Measurements from ENCODE around the gene RALGPS1. TPM values are rescaled to one million over a fixed set of nuclear protein-coding genes. Genes with fewer than 3 reads are reported as not detected.
A peak's percentile ranks its signal among the peaks of the same experiment; 100 is the strongest.

The RALGPS1 gene
- total RNA-seq, 4 donors from 2014 or later, result 4.6 to 11.9 (median 10.0) TPM

DNA sequence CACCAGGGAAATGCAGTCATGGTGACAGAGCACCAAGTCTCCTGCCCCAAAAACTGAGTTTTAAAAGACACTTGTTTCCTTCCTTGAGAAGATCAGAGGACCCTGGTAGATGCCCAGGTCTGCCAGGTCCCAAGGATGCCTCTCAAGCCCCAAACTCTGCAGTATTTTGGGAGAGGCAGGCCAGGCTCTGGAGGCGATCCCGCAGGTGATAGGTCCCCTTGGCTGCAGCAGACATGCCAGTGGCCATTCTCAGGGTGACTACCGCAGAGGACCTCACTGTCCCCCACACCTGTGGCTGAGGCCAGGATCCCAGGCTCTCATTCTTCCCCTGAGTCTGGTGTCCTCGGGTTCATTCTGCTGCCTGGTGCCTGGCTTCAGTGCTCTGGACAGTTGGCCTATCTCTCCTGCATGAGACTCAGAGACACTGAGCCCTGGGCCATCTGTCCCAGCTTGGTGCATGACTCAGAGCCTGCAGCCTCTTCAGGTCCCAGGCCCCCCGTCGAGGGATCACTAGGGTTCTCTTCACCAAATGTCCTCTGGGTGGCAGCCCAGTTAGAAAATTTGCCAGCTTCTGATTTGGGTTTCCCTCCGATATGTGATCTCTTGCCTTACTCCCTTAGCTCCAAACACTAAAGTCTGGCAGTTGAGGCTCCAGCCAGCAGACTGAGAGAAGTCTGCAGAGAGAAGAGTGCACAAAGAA is 290.3 kb downstream of the RALGPS1 start:
- Histone ChIP-seq H3K36me3 (peaks cover 0 to 5% (median 0%) of the 10 kb centered on the region in 4 donors), H3K9me3 (no peaks in the 10 kb centered on the region), H3K27ac (replicated peaks in 1 of 4) (no peak overlapping the region), H3K4me1 (peaks cover 5 to 43% (median 29%) of the 10 kb centered on the region in 4 donors), H3K27me3 (no peaks in the 10 kb centered on the region), H3K4me3 (no peak overlapping the region)
- intact Hi-C loops (cut with DNase I), result no loop called here
- no peak for DNase-seq (ENCODE audit: extremely low spot score)
- TF ChIP-seq POLR2AphosphoS5 (IDR thresholded peaks at IDR 0.05) (no peak), CTCF (IDR thresholded peaks at IDR 0.05) (peak in 1 of 3 experiments; percentile 19)
- WGBS, result 69% methylated on average over 7 of the region's 7 CpGs

DNA sequence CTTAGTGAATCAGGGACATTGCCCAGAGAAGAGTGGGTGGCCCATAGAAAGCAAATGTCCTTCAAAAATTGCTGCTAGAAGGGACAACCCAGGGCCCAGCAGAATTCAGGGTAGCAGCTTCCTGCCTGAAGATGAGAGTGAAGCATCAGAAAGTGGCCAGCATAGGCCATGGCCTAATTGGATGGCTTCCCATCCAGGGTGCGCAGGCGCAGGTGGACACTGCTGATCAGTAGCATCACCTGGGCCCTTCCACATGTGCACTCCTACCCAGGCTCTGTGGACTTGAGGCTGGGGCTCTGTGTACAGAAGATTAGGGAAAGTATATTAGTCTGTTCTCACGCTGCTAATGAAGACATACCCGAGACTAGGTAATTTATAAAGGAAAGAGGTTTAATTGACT is 291.4 kb downstream of the RALGPS1 start:
- 96% methylated on average over 4 of the region's 4 CpGs for whole genome bisulfite sequencing

DNA sequence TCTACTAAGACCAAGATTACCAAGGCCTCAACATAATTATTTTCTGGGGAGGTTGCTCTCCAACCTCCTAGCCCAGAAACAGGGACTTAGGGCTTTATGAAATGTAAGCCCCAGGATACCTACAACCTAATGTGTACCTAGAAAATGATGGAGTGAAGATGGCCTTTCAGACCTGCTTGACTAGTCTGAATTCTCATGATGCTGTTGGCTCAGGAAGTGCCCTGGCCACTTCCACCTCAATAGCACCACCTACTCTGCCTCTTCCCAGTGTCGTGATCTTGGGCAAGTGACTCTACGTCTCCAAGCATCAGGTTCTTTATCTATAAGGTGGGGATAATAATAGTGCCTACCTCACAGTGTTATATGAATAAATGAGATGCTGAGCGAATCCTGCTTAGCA is 292.1 kb downstream of the RALGPS1 start:
- WGBS, result 97% methylated on average over 3 of the region's 3 CpGs
- Histone ChIP-seq H3K27ac (replicated peaks in 1 of 4) (no peak overlapping the region), H3K27me3 (no peaks in the 10 kb centered on the region), H3K9me3 (no peaks in the 10 kb centered on the region), H3K4me1 (peaks cover 5 to 32% (median 26%) of the 10 kb centered on the region in 4 donors), H3K4me3 (no peak overlapping the region), H3K36me3 (peaks cover 0 to 2% (median 0%) of the 10 kb centered on the region in 4 donors)
- no peak for TF ChIP-seq EP300 (IDR thresholded peaks at IDR 0.05)
- TF ChIP-seq POLR2A (IDR thresholded peaks at IDR 0.05; ENCODE audit: low read depth), result no peak
- no peak for TF ChIP-seq POLR2AphosphoS5 (IDR thresholded peaks at IDR 0.05)
- TF ChIP-seq CTCF (IDR thresholded peaks at IDR 0.05), result no peak
- no peak for DNase-seq (ENCODE audit: extremely low spot score)
- intact Hi-C loops (cut with DNase I), result no loop called here

More for the DNA sequence above, 291.4 kb downstream of the RALGPS1 start:
- Histone ChIP-seq H3K27me3 (no peaks in the 10 kb centered on the region), H3K4me1 (peaks cover 5 to 36% (median 29%) of the 10 kb centered on the region in 4 donors), H3K36me3 (peaks cover 0 to 5% (median 0%) of the 10 kb centered on the region in 4 donors), H3K9me3 (no peaks in the 10 kb centered on the region), H3K4me3 (no peak overlapping the region), H3K27ac (replicated peaks in 1 of 4) (no peak overlapping the region)
- TF ChIP-seq EP300 (IDR thresholded peaks at IDR 0.05) (no peak), POLR2AphosphoS5 (IDR thresholded peaks at IDR 0.05) (no peak), POLR2A (IDR thresholded peaks at IDR 0.05; ENCODE audit: low read depth) (no peak), CTCF (IDR thresholded peaks at IDR 0.05) (no peak)
- intact Hi-C loops (cut with DNase I), result no loop called here
- DNase-seq (ENCODE audit: extremely low spot score), result no peak

- DNase-seq (ENCODE audit: extremely low spot score), result no peak
- Histone ChIP-seq H3K4me3 (no peak overlapping the region), H3K27me3 (no peaks in the 10 kb centered on the region), H3K4me1 (peaks cover 5 to 20% (median 13%) of the 10 kb centered on the region in 4 donors), H3K9me3 (no peaks in the 10 kb centered on the region), H3K27ac (replicated peaks in 1 of 4) (no peak overlapping the region), H3K36me3 (peaks cover 0 to 3% (median 0%) of the 10 kb centered on the region in 4 donors)
- TF ChIP-seq POLR2AphosphoS5 (IDR thresholded peaks at IDR 0.05) (no peak), CTCF (IDR thresholded peaks at IDR 0.05) (no peak), EP300 (IDR thresholded peaks at IDR 0.05) (no peak)
- WGBS, result 91% methylated on average over 5 of the region's 11 CpGs
- intact Hi-C loops (cut with DNase I), result no loop called here
Observed at GRCh38 chr9:127207734-127208410, 293.3 kb downstream of the RALGPS1 start.
